Vagina (tissue), 2 donors: ENCODE measurements around the gene MORN5. TPM values are rescaled to one million over a fixed set of nuclear protein-coding genes. Genes with fewer than 3 reads are reported as not detected.

Experiments used
- DNase-seq, 2 donors: peaks; one replicate each; pipeline ENCODE4 v3.0.0-alpha.2; 2017; ENCODE audit errors: extremely low spot score in 2 of 2
- H3K27ac ChIP-seq: fragments of 200-600 bp; sonication (generic); one replicate; pipeline ENCODE4 v1.5.1; 2019
- H3K27me3 ChIP-seq: fragments of 200-600 bp; sonication (generic); one replicate; pipeline ENCODE4 v1.5.1; 2019
- H3K36me3 ChIP-seq, 2 donors: fragments of 200-600 bp; sonication (generic); one replicate each; pipeline ENCODE4 v1.5.1; 2017 to 2019
- H3K4me1 ChIP-seq: fragments of 200-600 bp; sonication (generic); one replicate; pipeline ENCODE4 v1.5.1; 2019
- H3K4me3 ChIP-seq, 2 donors: fragments of 200-600 bp; sonication (generic); 1 replicate in 1 of 2; 2 replicates in 1 of 2; pipeline ENCODE4 v1.5.1; 2016 to 2019
- H3K9me3 ChIP-seq: fragments of 200-600 bp; sonication (generic); one replicate; pipeline ENCODE4 v1.5.1; 2019
- CTCF ChIP-seq, 3 experiments: fragments of 450-650 bp in 2 of 3; fragments of 200-600 bp in 1 of 3; sonication (generic) in 1 of 3; IDR thresholded peaks; one replicate each; pipeline ENCODE4 v1.5.1; 2017 to 2019; ENCODE audit warnings: antibody characterized with exemption in 3 of 3, mild to moderate bottlenecking in 2 of 3, moderate library complexity in 2 of 3
- POLR2A ChIP-seq, 2 donors: fragments of 450-650 bp; IDR thresholded peaks; one replicate each; pipeline ENCODE4 v1.6.1; 2017; ENCODE audit warnings: antibody characterized with exemption in 2 of 2, mild to moderate bottlenecking in 2 of 2, moderate library complexity in 2 of 2
- POLR2AphosphoS5 ChIP-seq, 2 donors: sonication (generic); formaldehyde crosslinking; IDR thresholded peaks; one replicate each; pipeline ENCODE4 v1.9.0; 2017; ENCODE audit warnings: antibody characterized with exemption in 2 of 2, mild to moderate bottlenecking in 2 of 2, low read depth in 1 of 2; ENCODE audit not compliant: insufficient read depth in 1 of 2
- intact Hi-C: fragments of 100-400 bp; cut with DNase I; formaldehyde crosslinking; loops from one replicate; pipeline ENCODE4 v1.15.1; 2023
- total RNA-seq: library from RNA; depleted of rRNA; stranded (reverse); fragments of >200 nt; gene quantifications from one replicate; pipeline ENCODE4 v1.2.3, GENCODE V29; 2016

The MORN5 gene
- total RNA-seq, 1 donor from 2014 or later: not detected

- Histone ChIP-seq H3K4me1 (peaks cover 6% of the 10 kb centered on the region), H3K9me3 (no peaks in the 10 kb centered on the region), H3K27me3 (no peaks in the 10 kb centered on the region), H3K4me3 (no peak overlapping the region), H3K27ac (no peak overlapping the region), H3K36me3 (no peaks in the 10 kb centered on the region)
- DNase-seq: no peak
- intact Hi-C loops: no loop called here
- TF ChIP-seq CTCF (IDR thresholded peaks at IDR 0.05) (no peak), POLR2AphosphoS5 (IDR thresholded peaks at IDR 0.05; ENCODE audit: insufficient read depth in 1 of 2, low read depth in 1 of 2) (no peak), POLR2A (IDR thresholded peaks at IDR 0.05) (no peak)
Measured at GRCh38 chr9:122131401-122132001, 28.2 kb upstream of the MORN5 start.

GRCh38 chr9:122132539-122132938, 27.2 kb upstream of the MORN5 start:
- no peaks in the 10 kb centered on the region for H3K27me3 ChIP-seq
- intact Hi-C loops: no loop called here
- H3K36me3 ChIP-seq: no peaks in the 10 kb centered on the region
- TF ChIP-seq POLR2AphosphoS5 (IDR thresholded peaks at IDR 0.05; ENCODE audit: insufficient read depth in 1 of 2, low read depth in 1 of 2): no peak
- no peak for TF ChIP-seq CTCF (IDR thresholded peaks at IDR 0.05)
- TF ChIP-seq POLR2A (IDR thresholded peaks at IDR 0.05): no peak
- DNase-seq: no peak
- H3K9me3 ChIP-seq: no peaks in the 10 kb centered on the region
- no peaks in the 10 kb centered on the region for H3K4me1 ChIP-seq
- H3K4me3 ChIP-seq: no peak overlapping the region
- no peak overlapping the region for H3K27ac ChIP-seq

GRCh38 chr9:122133263-122133983, 26.3 kb upstream of the MORN5 start:
- Histone ChIP-seq H3K4me3 (no peak overlapping the region), H3K36me3 (no peaks in the 10 kb centered on the region), H3K9me3 (no peaks in the 10 kb centered on the region), H3K27me3 (no peaks in the 10 kb centered on the region), H3K4me1 (no peaks in the 10 kb centered on the region), H3K27ac (no peak overlapping the region)
- peak in 1 of 2 donors; percentile 93 for DNase-seq
- intact Hi-C loops: no loop called here
- TF ChIP-seq POLR2AphosphoS5 (IDR thresholded peaks at IDR 0.05; ENCODE audit: insufficient read depth in 1 of 2, low read depth in 1 of 2) (peak in 1 of 2 donors; percentile 42), POLR2A (IDR thresholded peaks at IDR 0.05) (no peak)

- no peak for DNase-seq
- Histone ChIP-seq H3K4me3 (no peak overlapping the region), H3K27ac (no peak overlapping the region)
Measured at GRCh38 chr9:122133984-122134535, 25.6 kb upstream of the MORN5 start.

More at GRCh38 chr9:122133984-122134535, 25.6 kb upstream of the MORN5 start:
- Histone ChIP-seq H3K36me3 (no peaks in the 10 kb centered on the region), H3K27me3 (no peaks in the 10 kb centered on the region), H3K9me3 (no peaks in the 10 kb centered on the region), H3K4me1 (no peaks in the 10 kb centered on the region)
- TF ChIP-seq CTCF (IDR thresholded peaks at IDR 0.05) (no peak), POLR2AphosphoS5 (IDR thresholded peaks at IDR 0.05; ENCODE audit: insufficient read depth in 1 of 2, low read depth in 1 of 2) (peak in 1 of 2 donors; percentile 7)
- intact Hi-C loops: no loop called here
